ENCODE measurements around the gene PRR5L. TPM values are rescaled to one million over a fixed set of nuclear protein-coding genes. Genes with fewer than 3 reads are reported as not detected.
A peak's percentile ranks its signal among the peaks of the same experiment; 100 is the strongest.

PRR5L gene, protein sequence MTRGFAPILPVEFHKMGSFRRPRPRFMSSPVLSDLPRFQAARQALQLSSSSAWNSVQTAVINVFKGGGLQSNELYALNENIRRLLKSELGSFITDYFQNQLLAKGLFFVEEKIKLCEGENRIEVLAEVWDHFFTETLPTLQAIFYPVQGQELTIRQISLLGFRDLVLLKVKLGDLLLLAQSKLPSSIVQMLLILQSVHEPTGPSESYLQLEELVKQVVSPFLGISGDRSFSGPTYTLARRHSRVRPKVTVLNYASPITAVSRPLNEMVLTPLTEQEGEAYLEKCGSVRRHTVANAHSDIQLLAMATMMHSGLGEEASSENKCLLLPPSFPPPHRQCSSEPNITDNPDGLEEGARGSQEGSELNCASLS
- 10 to 100 TPM; 22.2 to 27.0 TPM for total RNA-seq
- 10 to 100 TPM; 10.6 to 21.6 (median 13.0) TPM for polyA plus RNA-seq (ENCODE audit: insufficient read length in 6 of 6)
- long read RNA-seq, donor 1: 0 reads
- long read RNA-seq, donor 2, partial matches to known transcripts: 14 of 14 reads
- long read RNA-seq, donor 2, other reads (novel, unspliced or antisense): 0 of 14 reads
- long read RNA-seq, donor 3: 0 reads
- long read RNA-seq, donor 4, partial matches to known transcripts: 0 of 1 reads
- long read RNA-seq, donor 4, other reads (novel, unspliced or antisense): 1 of 1 reads
- long read RNA-seq, donor 5: 0 reads
- long read RNA-seq, donor 6: 0 reads
- long read RNA-seq, donor 7: 0 reads
- long read RNA-seq, donor 8: 0 reads
- long read RNA-seq, donor 9: 0 reads
- long read RNA-seq, donor 10, partial matches to known transcripts: 1 of 1 reads
- long read RNA-seq, donor 10, other reads (novel, unspliced or antisense): 0 of 1 reads
- long read RNA-seq, donor 11, partial matches to known transcripts: 14 of 14 reads
- long read RNA-seq, donor 11, other reads (novel, unspliced or antisense): 0 of 14 reads
- long read RNA-seq, donor 12: 0 reads

DNA sequence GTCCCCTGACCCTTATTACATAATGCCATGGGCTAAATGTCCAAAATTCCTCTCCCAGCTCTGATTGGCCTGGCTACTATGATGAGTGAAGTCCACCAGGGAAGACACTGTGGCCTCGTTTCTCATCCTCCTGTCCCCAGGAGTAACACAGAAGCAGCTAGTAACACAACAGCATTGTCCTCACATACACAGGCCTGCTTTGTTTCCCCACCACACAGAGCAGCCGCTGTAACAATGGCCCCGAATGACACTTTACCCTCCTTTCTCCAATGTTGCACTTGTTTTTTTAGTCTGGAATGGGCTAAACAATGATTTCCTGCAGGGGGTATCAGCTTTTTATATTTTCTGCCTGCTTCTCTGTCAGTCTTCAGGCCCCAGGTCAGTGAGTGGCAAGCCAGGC lies at the start of gene PRR5L:
Gene PRR5L, plus strand, starts transcription at position 363 of the 400 bp plus-strand sequence. CDS start 104,834 bp downstream, outside the sequence.
- Histone ChIP-seq H3K9me3 (no peaks in the 10 kb centered on the region), H3K27ac (no peak within 1 kb of the TSS), H3K4me3 (no peak within 1 kb of the TSS), H3K36me3 (no peaks in the 10 kb centered on the region), H3K27me3 (no peaks in the 10 kb centered on the region), H3K4me1 (peaks cover 0 to 9% of the 10 kb centered on the region in 2 donors)
- TF ChIP-seq, protein P1, sequence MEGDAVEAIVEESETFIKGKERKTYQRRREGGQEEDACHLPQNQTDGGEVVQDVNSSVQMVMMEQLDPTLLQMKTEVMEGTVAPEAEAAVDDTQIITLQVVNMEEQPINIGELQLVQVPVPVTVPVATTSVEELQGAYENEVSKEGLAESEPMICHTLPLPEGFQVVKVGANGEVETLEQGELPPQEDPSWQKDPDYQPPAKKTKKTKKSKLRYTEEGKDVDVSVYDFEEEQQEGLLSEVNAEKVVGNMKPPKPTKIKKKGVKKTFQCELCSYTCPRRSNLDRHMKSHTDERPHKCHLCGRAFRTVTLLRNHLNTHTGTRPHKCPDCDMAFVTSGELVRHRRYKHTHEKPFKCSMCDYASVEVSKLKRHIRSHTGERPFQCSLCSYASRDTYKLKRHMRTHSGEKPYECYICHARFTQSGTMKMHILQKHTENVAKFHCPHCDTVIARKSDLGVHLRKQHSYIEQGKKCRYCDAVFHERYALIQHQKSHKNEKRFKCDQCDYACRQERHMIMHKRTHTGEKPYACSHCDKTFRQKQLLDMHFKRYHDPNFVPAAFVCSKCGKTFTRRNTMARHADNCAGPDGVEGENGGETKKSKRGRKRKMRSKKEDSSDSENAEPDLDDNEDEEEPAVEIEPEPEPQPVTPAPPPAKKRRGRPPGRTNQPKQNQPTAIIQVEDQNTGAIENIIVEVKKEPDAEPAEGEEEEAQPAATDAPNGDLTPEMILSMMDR (IDR thresholded peaks at IDR 0.05): no peak
- ATAC-seq (no peak), DNase-seq (no peak)
- intact Hi-C loops (cut with DNase I): no loop called here

DNA sequence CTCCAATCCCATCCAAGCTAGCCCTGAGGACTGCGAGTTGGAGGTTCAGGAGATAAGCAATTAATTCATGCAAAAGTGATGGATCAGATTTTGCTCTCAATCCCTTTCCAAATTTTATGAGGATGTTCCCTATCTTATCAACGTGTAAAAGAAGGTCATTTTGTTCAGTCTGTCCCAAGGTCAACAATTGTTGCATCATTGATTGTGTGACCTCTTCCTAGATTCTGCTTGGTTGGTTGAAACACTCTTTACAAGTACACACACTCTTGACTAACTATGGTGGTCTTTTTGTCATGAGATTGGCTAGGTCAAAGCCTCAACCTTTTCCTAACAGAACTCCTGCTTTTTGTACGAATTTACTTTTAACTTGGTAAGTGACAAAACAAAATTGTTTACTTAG lies 48.6 kb upstream of the PRR5L start:
- intact Hi-C loops (cut with DNase I): no loop called here
- no peak for ATAC-seq
- no peak overlapping the region for H3K4me3 ChIP-seq
- H3K4me1 ChIP-seq: peaks cover 0 to 14% of the 10 kb centered on the region in 2 donors
- H3K27me3 ChIP-seq: peaks cover 0 to 8% of the 10 kb centered on the region in 2 donors
- no peak overlapping the region for H3K27ac ChIP-seq
- H3K9me3 ChIP-seq: peaks cover 0 to 5% of the 10 kb centered on the region in 2 donors
- DNase-seq: no peak
- no peaks in the 10 kb centered on the region for H3K36me3 ChIP-seq
- TF ChIP-seq, protein P1 (IDR thresholded peaks at IDR 0.05): no peak

DNA sequence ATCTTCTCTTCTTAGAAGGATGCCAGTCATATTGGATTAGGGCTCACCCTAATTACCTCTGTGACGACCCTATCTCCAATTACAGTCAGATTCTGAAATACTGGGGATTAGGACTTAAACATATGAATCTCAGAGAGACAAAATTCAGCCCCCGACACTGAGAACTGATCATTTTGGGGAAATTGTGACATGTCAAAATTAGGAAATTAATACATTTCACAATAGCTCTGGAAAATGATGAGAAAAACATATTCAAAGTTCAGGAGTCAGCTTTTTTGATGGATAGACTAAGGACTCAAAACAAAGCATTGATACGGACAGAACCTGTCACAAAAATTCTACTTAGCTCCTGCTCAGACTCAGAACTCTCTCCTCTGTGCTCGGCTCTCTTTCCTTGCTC lies 47.7 kb upstream of the PRR5L start:
- Histone ChIP-seq H3K4me3 (no peak overlapping the region), H3K36me3 (no peaks in the 10 kb centered on the region), H3K9me3 (peaks cover 0 to 5% of the 10 kb centered on the region in 2 donors), H3K27ac (peak overlapping the region in 1 of 2 donors; percentile 45), H3K4me1 (peaks cover 0 to 14% of the 10 kb centered on the region in 2 donors), H3K27me3 (peaks cover 0 to 8% of the 10 kb centered on the region in 2 donors)
- no peak for DNase-seq
- TF ChIP-seq, protein P1 (IDR thresholded peaks at IDR 0.05): no peak
- ATAC-seq: no peak
- intact Hi-C loops (cut with DNase I): no loop called here

DNA sequence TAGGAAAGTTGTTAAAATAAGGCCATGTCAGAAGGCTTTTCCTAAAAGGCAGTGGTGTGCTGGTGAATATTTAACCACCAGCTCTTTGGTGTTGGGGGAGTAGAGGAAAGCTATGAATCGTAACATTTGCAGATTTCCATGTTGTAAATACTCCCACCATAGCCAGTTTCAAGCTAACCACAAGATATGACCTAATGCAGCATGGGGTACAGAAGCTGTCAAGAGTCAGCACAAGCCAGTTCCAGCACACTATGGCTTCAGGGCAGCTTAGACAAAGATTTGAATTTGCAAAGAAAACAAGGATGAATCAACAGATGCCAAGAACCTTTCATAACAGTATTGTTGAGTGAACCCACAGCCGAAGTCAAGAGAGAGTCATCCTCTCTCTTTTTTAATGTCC lies 46.8 kb upstream of the PRR5L start:
- intact Hi-C loops (cut with DNase I): no loop called here
- Histone ChIP-seq H3K27me3 (peaks cover 0 to 8% of the 10 kb centered on the region in 2 donors), H3K27ac (peak overlapping the region in 1 of 2 donors; percentile 45), H3K4me3 (no peak overlapping the region), H3K9me3 (peaks cover 0 to 5% of the 10 kb centered on the region in 2 donors), H3K36me3 (no peaks in the 10 kb centered on the region), H3K4me1 (peaks cover 0 to 14% of the 10 kb centered on the region in 2 donors)
- TF ChIP-seq, protein P1 (IDR thresholded peaks at IDR 0.05): no peak
- peak; percentile 67 for ATAC-seq
- DNase-seq: no peak
